Right lobe of liver (tissue), 6 donors: ENCODE measurements around the gene MAP3K5. TPM values are rescaled to one million over a fixed set of nuclear protein-coding genes. Genes with fewer than 3 reads are reported as not detected.
A peak's percentile ranks its signal among the peaks of the same experiment; 100 is the strongest.

Source experiments
- ATAC-seq, 4 donors: fragments of 200-7000 bp; cut with Tn5 transposase; one replicate each; pipeline ENCODE4 v1.9.1; 2020; ENCODE audit warnings: mild to moderate bottlenecking in 4 of 4, moderate library complexity in 4 of 4
- DNase-seq, 3 donors: peaks; one replicate each; pipeline ENCODE4 v3.0.0-alpha.2; 2020
- H3K27ac ChIP-seq, 3 donors: fragments of 200-600 bp; one replicate each; pipeline ENCODE4 v1.8.0; 2022
- H3K27me3 ChIP-seq, 2 donors: fragments of 200-600 bp; one replicate each; pipeline ENCODE4 v1.8.0; 2022
- H3K36me3 ChIP-seq, 4 donors: fragments of 200-600 bp; sonication (generic) in 1 of 4; one replicate each; pipeline versions ENCODE4 v1.5.1 to v1.8.0; 2017 to 2022; ENCODE audit warnings: control low read depth in 1 of 4
- H3K4me1 ChIP-seq, 4 donors: fragments of 200-600 bp; sonication (generic) in 1 of 4; one replicate each; pipeline versions ENCODE4 v1.5.1 to v1.8.0; 2017 to 2022; ENCODE audit warnings: control low read depth in 1 of 4
- H3K4me3 ChIP-seq, 3 donors: fragments of 200-600 bp; one replicate each; pipeline ENCODE4 v1.8.0; 2022
- H3K9me3 ChIP-seq, 4 donors: fragments of 200-600 bp; sonication (generic) in 1 of 4; one replicate each; pipeline versions ENCODE4 v1.5.1 to v1.8.0; 2017 to 2022; ENCODE audit warnings: control low read depth in 1 of 4
- POLR2A ChIP-seq: fragments of 450-650 bp; IDR thresholded peaks from one replicate; pipeline ENCODE4 v1.6.1; 2017; ENCODE audit warnings: antibody characterized with exemption, mild to moderate bottlenecking
- WGBS: methylation state at CpG from one replicate; pipeline ENCODE4 v1.1.6; 2018; ENCODE audit warnings: low coverage, low lambda C conversion rate; ENCODE audit not compliant: insufficient coverage; ENCODE audit errors: missing lambda C conversion rate; 5-methylcytosine and 5-hydroxymethylcytosine counted together
- intact Hi-C, 2 donors: fragments of 100-400 bp; cut with DNase I; formaldehyde crosslinking; loops; one replicate each; pipeline versions ENCODE4 v1.11.2 to v1.14.1; 2022
- total RNA-seq, 6 experiments: library from RNA; depleted of rRNA in 2 of 6; stranded (reverse); fragments of >200 nt in 2 of 6; fragmentation: NEBNext Ultra II Directional in 3 of 6; extraction: Animal tissue kit (Norgen Biotek cat#: 25700) in 3 of 6; gene quantifications; one replicate each; pipeline versions ENCODE4 v1.1.0 to v1.2.4, GENCODE V29; 2016 to 2023
- TF ChIP-seq, protein P1 (sequence below), 4 donors: fragments of 200-600 bp in 3 of 4; fragments of 450-650 bp in 1 of 4; IDR thresholded peaks; one replicate each; pipeline versions ENCODE4 v1.5.1 to v1.8.0; 2016 to 2022; ENCODE audit warnings: antibody characterized with exemption in 4 of 4, mild to moderate bottlenecking in 2 of 4
- donor health status: DM: no; HTN: yes; CAD: no.
- donor health status: DM: no; HTN: no; CAD: no.
- donor health status: DM: no; HTN: no; CAD: no.
- donor health status: DM: no; HTN: yes; CAD: no.
- donor health status: DM: no; HTN: yes; CAD: no.

MAP3K5 gene
- total RNA-seq, 6 experiments from 2014 or later, result 5.0 to 10.4 (median 6.9) TPM

DNA sequence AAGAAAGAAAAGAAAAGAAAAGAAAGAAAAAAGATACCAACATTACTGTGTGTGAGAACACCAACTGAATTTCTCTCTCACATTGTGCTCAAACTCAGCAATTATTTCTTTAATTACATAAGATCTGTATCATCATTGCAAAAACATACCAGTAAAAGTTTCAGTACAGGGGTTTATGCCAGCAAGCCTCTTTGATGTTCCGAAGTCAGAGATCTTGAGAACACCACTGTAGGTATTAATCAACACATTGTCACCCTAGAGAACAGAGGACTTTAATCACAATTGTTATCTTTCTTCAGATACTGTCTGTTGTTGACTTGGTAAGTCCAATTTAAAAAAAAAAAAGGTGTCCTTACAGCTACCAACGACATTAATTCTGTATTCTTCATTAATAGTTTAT, 181.1 kb downstream of the MAP3K5 start:
- DNase-seq, result no peak
- no peak overlapping the region for H3K27ac ChIP-seq
- intact Hi-C loops, result no loop called here

DNA sequence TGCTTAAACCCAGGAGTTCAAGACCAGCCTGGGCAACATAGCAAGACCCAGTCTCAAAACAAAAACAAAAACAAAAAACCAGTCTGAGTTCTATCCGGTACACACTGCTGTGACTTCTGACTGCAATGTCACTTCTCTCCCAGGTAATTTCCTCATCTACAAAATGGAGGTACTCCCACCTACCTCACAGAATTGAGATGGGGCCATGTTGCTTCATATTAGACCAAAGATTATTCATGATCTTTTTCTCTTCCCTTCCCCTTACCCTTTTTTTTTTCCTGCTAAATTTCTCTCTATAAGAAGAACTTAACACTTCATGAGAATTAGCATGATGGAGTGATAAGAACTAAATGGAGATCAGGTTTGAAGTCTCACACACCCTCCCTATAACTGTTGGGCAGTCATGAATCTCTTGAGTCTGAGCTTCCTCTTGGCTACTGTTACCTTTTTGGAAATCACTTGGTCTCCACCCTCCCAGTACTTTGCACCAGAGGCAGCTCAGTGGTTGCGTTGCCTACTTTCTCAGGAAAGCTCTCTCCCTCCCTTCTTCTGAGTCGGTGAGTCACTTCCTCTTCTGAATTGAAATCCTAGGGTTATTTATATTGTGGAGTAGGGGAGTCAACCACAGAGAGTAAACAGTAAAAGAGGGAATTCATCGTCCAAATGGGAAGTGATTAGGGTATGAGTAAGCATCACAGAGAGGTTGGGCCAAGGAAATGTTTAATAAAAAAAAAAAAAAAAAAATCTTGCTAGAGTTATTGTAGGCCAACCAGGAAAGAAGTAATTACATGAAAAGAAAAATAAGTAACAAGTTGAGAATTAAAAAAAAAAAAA, 182.2 kb downstream of the MAP3K5 start:
- H3K4me3 ChIP-seq, result no peak overlapping the region
- ATAC-seq (peak; percentile 26 to 80 (median 54)), DNase-seq (no peak)
- H3K9me3 ChIP-seq, result no peaks in the 10 kb centered on the region
- TF ChIP-seq POLR2A, result no peak
- TF ChIP-seq, protein P1, sequence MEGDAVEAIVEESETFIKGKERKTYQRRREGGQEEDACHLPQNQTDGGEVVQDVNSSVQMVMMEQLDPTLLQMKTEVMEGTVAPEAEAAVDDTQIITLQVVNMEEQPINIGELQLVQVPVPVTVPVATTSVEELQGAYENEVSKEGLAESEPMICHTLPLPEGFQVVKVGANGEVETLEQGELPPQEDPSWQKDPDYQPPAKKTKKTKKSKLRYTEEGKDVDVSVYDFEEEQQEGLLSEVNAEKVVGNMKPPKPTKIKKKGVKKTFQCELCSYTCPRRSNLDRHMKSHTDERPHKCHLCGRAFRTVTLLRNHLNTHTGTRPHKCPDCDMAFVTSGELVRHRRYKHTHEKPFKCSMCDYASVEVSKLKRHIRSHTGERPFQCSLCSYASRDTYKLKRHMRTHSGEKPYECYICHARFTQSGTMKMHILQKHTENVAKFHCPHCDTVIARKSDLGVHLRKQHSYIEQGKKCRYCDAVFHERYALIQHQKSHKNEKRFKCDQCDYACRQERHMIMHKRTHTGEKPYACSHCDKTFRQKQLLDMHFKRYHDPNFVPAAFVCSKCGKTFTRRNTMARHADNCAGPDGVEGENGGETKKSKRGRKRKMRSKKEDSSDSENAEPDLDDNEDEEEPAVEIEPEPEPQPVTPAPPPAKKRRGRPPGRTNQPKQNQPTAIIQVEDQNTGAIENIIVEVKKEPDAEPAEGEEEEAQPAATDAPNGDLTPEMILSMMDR (IDR thresholded peaks at IDR 0.05), result no peak
- intact Hi-C loops, result no loop called here
- H3K27ac ChIP-seq, result peak overlapping the region in 1 of 3 donors; percentile 7
- no peaks in the 10 kb centered on the region for H3K27me3 ChIP-seq
- peaks cover 0 to 6% (median under 1%) of the 10 kb centered on the region in 4 donors for H3K36me3 ChIP-seq
- 30% methylated on average over 4 of the region's 4 CpGs for WGBS
- H3K4me1 ChIP-seq, result peaks cover 0 to 8% (median 3%) of the 10 kb centered on the region in 4 donors

More for the DNA sequence above, 181.1 kb downstream of the MAP3K5 start:
- Histone ChIP-seq H3K27me3 (no peaks in the 10 kb centered on the region), H3K4me3 (no peak overlapping the region), H3K9me3 (no peaks in the 10 kb centered on the region), H3K4me1 (peaks cover 0 to 8% (median 3%) of the 10 kb centered on the region in 4 donors), H3K36me3 (peaks cover 0 to 6% (median under 1%) of the 10 kb centered on the region in 4 donors)
- WGBS, result 72% methylated on average over 2 of the region's 2 CpGs
- no peak for ATAC-seq
- TF ChIP-seq POLR2A, result no peak
- TF ChIP-seq, protein P1 (IDR thresholded peaks at IDR 0.05), result no peak

DNA sequence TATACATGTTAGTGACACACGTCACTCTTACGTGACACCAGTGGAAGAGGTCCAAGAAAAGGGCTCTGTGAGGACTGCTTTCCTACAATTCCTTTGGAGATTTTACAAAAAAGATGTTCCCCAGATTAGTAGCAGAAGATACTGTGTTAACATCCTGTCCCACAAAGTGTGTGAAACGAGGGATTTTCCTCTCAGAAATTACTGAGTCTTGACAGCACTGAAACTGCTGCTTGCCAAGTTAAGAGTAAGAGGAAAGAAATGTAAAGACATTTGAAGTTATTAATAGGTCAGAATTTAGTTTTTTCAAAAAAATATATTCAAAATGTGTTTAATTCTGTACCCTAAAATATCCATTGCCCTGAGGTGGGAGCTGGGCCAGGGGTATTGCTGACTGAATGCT, 183.3 kb downstream of the MAP3K5 start:
- H3K27ac ChIP-seq, result no peak overlapping the region
- TF ChIP-seq POLR2A, result no peak
- TF ChIP-seq, protein P1 (IDR thresholded peaks at IDR 0.05), result no peak
- ATAC-seq (no peak), DNase-seq (no peak)
- intact Hi-C loops, result no loop called here
- WGBS, result 79% methylated on average over 3 of the region's 3 CpGs
- H3K9me3 ChIP-seq, result no peaks in the 10 kb centered on the region
- peaks cover 0 to 6% (median under 1%) of the 10 kb centered on the region in 4 donors for H3K36me3 ChIP-seq
- H3K27me3 ChIP-seq, result no peaks in the 10 kb centered on the region
- no peak overlapping the region for H3K4me3 ChIP-seq
- H3K4me1 ChIP-seq, result peaks cover 0 to 8% (median 3%) of the 10 kb centered on the region in 4 donors

DNA sequence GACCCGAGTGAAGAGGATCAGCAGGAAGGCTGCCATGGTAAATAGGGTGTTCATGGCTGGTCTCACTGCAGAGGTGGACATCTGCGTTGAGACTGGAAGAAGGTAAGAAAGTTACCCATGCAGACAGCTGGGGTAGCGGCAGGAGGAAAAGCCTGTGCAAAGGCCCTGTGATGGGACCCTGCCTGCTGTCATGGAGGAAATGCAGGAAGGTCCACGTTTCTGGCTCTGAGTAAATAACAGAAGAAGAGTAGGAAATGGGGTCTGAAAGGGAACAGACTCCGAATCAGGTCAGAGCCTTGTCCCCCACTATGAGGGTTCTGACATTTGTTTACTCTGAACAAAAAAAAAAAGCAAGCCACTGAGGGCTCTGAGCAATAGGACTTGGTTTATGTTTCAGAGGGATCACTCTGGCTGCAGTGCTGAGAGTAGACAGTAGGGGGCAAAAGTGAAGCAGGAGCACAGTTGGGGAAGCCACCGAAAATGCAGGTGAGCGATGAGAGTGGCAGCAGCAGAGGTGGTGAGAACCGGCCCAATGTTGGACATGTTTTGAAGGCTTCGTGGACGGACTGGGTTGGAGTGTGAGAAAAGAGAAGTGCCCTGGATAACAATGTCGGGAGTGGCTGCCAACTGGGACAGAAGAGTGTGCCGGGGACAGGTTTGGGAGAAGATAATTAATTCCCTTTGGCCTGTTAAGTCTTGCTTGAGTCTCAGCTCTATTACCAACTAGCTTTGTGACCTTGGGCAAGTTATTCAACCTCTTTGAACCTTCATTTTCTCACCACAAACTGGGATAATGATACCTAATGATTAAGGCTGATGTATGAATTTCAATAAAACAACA, 184.1 kb downstream of the MAP3K5 start:
- H3K36me3 ChIP-seq, result peaks cover 0 to 6% (median under 1%) of the 10 kb centered on the region in 4 donors
- WGBS, result 40% methylated on average over 11 of the region's 12 CpGs
- DNase-seq, result peak; percentile 59 to 78 (median 63)
- H3K4me3 ChIP-seq, result no peak overlapping the region
- H3K4me1 ChIP-seq, result peaks cover 0 to 8% (median 3%) of the 10 kb centered on the region in 4 donors
- TF ChIP-seq, protein P1 (IDR thresholded peaks at IDR 0.05), result peak; percentile 68 to 81 (median 73)
- no peak for TF ChIP-seq POLR2A
- ATAC-seq, result peak; percentile 85 to 98 (median 96)
- intact Hi-C loops, result no loop called here
- H3K27ac ChIP-seq, result no peak overlapping the region
- H3K9me3 ChIP-seq, result no peaks in the 10 kb centered on the region
- H3K27me3 ChIP-seq, result no peaks in the 10 kb centered on the region
